Epithelial cell of proximal tubule (primary cell): Measurements from ENCODE around the gene DCD. TPM values are rescaled to one million over a fixed set of nuclear protein-coding genes. Genes with fewer than 3 reads are reported as not detected.

Experiments
- DNase-seq: peaks from one replicate; pipeline ENCODE4 v3.0.0-alpha.2; 2011; ENCODE audit warnings: low read depth
- H3K4me3 ChIP-seq: 2 replicates; pipeline ENCODE4 v1.5.1; 2011; ENCODE audit warnings: low read depth, mild to moderate bottlenecking, low read length
- total RNA-seq: library from RNA; depleted of rRNA; stranded (reverse); fragments of >200 nt; gene quantifications from 2 replicates; pipeline ENCODE4 v1.2.3, GENCODE V29; 2015
- TF ChIP-seq, protein P1 (sequence below): conservative IDR thresholded peaks from 2 replicates; pipeline ENCODE4 v1.5.1; 2012; ENCODE audit warnings: low read depth, mild to moderate bottlenecking, low read length

DCD gene, protein sequence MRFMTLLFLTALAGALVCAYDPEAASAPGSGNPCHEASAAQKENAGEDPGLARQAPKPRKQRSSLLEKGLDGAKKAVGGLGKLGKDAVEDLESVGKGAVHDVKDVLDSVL
- total RNA-seq, result not detected in 2 replicates

DNA sequence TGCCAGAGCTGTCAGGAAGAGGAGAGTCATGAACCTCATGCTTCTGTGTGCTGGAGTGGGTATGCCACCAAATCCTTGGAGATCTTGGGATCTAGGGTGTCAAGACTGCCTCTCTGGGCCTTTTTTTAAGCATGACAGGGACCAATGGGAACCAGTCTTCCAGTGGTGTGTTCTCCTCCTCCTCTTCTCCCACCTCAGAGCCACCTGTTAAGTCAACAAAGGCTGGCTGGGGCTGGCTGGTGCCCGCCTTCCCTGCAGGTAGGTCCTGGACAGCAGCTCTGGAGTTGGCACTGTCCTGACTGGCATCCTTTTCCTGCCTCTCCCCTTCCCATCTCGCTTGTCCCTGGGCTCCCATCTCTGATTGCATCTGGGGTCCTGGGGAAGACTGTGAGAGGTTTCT lies at the start of gene DCD:
Gene DCD (minus strand): TSS at position 101 of the 400 bp plus-strand sequence. CDS start 62 bp downstream, at position 39.
- TF ChIP-seq, protein P1, sequence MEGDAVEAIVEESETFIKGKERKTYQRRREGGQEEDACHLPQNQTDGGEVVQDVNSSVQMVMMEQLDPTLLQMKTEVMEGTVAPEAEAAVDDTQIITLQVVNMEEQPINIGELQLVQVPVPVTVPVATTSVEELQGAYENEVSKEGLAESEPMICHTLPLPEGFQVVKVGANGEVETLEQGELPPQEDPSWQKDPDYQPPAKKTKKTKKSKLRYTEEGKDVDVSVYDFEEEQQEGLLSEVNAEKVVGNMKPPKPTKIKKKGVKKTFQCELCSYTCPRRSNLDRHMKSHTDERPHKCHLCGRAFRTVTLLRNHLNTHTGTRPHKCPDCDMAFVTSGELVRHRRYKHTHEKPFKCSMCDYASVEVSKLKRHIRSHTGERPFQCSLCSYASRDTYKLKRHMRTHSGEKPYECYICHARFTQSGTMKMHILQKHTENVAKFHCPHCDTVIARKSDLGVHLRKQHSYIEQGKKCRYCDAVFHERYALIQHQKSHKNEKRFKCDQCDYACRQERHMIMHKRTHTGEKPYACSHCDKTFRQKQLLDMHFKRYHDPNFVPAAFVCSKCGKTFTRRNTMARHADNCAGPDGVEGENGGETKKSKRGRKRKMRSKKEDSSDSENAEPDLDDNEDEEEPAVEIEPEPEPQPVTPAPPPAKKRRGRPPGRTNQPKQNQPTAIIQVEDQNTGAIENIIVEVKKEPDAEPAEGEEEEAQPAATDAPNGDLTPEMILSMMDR, result no peak
- no peak for DNase-seq
- no peak within 1 kb of the TSS for H3K4me3 ChIP-seq

DNA sequence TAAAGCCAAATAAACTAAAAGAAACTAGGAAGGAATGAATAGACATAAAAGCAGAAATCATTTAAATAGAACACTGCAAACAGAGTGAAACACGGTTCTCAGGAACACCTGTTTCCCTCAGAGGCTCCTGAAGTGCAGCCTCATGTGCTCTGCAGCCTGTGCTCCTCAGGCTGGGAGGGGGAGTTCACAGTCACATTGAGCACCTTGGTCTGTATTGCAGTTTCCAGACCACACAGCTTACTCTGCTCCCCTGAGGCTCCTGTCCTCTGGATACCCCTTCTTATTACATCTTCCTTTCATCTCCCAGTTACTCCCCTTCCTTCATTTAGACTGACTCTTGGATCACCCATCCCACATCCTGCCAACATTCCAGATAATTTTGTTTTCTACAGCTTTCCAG lies 49.7 kb upstream of the DCD start:
- no peak overlapping the region for H3K4me3 ChIP-seq
- DNase-seq, result no peak
- TF ChIP-seq, protein P1, result no peak

DNA sequence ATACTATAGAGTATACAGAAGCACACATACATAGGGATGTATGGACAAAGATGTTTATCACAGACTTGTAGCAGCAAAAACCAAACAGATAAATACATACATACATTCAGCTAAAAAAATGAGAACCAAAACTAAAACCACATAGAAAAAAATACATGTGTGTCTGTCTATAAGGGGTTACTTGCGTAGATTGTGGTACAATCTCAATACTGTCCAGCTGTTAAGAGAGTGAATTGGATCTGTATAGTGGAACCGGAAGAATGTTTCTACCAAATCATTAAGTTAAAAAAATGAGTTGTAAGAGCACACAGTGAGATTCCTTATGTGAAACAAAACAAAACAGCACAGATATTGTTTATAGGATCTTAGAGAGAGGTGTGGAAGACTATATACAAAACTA lies 44.2 kb upstream of the DCD start:
- no peak for DNase-seq
- H3K4me3 ChIP-seq, result no peak overlapping the region
- TF ChIP-seq, protein P1, result no peak

DNA sequence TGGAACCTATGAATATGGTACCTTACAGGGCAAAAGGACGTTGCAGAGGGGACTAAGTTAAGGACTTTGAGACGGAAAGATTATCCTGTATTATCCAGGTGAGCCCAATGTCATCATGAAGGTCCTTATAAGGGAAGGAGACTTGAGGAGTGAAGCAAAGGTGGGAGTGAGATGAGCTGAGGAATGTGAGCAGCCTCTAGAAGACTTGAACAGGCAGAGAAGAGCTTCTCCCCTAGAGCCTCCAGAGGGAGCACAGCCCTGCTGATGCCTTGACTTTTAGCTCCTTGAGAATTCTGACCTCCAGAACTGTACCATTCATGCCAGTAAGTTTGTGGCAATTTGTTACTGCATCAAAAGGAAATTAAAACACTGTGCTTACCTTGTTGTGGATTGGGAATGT lies 41.8 kb upstream of the DCD start:
- no peak for DNase-seq
- TF ChIP-seq, protein P1, result peak; percentile 51
- no peak overlapping the region for H3K4me3 ChIP-seq

DNA sequence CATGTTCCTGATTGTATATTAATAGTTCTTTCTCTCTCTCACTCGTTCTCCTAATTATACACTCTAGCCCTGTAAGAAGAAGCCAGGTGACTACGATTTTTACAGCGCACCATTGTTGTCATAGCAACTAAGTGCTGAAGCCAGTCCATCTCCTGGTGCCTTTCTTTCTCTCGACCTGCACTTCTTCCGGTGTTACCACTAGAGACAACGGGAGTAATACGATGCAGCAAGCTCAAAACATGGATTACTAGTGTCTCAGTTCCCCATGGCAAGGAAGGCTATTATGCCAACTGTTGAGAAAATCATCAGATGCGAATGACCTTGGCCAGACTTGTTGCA lies 40.8 kb upstream of the DCD start:
- TF ChIP-seq, protein P1, result no peak
- no peak overlapping the region for H3K4me3 ChIP-seq
- no peak for DNase-seq

DNA sequence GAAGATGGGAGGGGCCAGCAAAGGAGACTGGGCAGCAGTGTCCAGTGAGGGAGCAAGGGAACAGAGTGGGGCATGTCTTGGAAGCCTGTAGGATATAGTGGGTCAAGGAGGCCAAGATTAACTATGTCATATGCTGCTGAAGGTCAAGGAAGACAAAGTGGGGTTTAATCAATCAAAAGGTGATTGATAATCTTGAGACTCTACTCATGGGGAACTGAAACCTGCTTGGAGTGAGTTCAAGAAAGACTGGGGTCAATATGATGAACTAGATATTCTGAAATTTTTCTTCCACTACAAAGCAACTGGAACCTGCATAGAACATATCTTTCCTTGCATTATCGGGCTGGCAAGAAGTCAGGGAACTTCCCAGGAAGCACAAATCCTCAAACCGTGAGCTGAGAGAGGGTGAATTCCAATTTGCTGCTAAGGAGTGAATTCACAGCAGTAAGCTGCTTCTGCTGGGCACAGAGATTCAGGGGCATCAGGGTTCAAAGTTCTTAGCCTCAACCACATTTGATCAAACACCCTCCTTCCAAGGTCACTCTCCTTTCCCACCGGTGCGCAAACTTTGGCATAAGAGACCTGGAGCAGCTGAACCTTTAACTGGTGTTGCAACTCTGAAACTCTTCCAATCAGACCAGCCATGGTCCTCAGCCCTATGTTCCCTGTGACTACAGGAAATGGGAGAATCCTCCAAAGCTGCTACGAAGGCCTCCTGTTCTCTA lies 40.3 kb upstream of the DCD start:
- no peak for DNase-seq
- no peak overlapping the region for H3K4me3 ChIP-seq
- TF ChIP-seq, protein P1, result no peak
